OCI-LY7 (cell line): Measurements from ENCODE around the gene LEUTX. TPM values are rescaled to one million over a fixed set of nuclear protein-coding genes. Genes with fewer than 3 reads are reported as not detected.

Source experiments
- BruUV-seq: library from RNA; stranded (reverse); fragments of 400-500 nt; replicated peaks from 2 replicates; lab custom pipeline; 2021; lab: Mats Ljungman, UMichigan
- CTCF ChIA-PET: fragments of 300-600 bp; sonication (Branson Sonifier 250); formaldehyde crosslinking; loops from one replicate; lab custom pipeline; 2022; ENCODE audit warnings: antibody characterized with exemption; ENCODE audit not compliant: unreplicated experiment; lab: Charles Lee
- POLR2A ChIA-PET: fragments of 300-600 bp; sonication (Branson Sonifier 250); formaldehyde crosslinking; loops from one replicate; lab custom pipeline; 2022; ENCODE audit warnings: antibody characterized with exemption; lab: Charles Lee
- DNase-seq: peaks from one replicate; pipeline ENCODE4 v3.0.0-alpha.2; 2015; ENCODE audit warnings: low spot score
- H2AFZ ChIP-seq: fragments of 200-600 bp; sonication (generic), shearing (Covaris generic); 2 replicates; pipeline ENCODE4 v1.6.1; 2014; ENCODE audit warnings: mild to moderate bottlenecking, antibody characterized with exemption, low read length, moderate library complexity
- H3K27ac ChIP-seq: fragments of 200-600 bp; sonication (generic); 2 replicates; pipeline ENCODE4 v1.5.1; 2014; ENCODE audit warnings: mixed run types, low read depth, mild to moderate bottlenecking, moderate library complexity, low read length, inconsistent platforms; ENCODE audit not compliant: poor library complexity, severe bottlenecking
- H3K36me3 ChIP-seq: fragments of 200-600 bp; sonication (generic); 2 replicates; pipeline ENCODE4 v1.6.1; 2014; ENCODE audit warnings: mild to moderate bottlenecking, antibody characterized with exemption, low read length, moderate library complexity, mixed read lengths; ENCODE audit not compliant: insufficient read depth
- H3K4me1 ChIP-seq: fragments of 200-600 bp; sonication (generic); 2 replicates; pipeline ENCODE4 v1.5.1; 2014; ENCODE audit warnings: mild to moderate bottlenecking, low read length; ENCODE audit not compliant: insufficient read depth, poor library complexity, severe bottlenecking
- H3K4me2 ChIP-seq: fragments of 200-600 bp; sonication (generic); 2 replicates; pipeline ENCODE4 v1.6.1; 2014; ENCODE audit warnings: mild to moderate bottlenecking, low read length
- H3K4me3 ChIP-seq: fragments of 200-600 bp; sonication (generic); 2 replicates; pipeline ENCODE4 v1.5.1; 2014; ENCODE audit warnings: mild to moderate bottlenecking, low read depth, low read length; ENCODE audit not compliant: poor library complexity, severe bottlenecking
- H3K79me2 ChIP-seq: fragments of 200-600 bp; sonication (generic); 2 replicates; pipeline ENCODE4 v1.6.1; 2016; ENCODE audit warnings: low read depth, mild to moderate bottlenecking, low read length, moderate library complexity, mixed read lengths; ENCODE audit not compliant: insufficient read depth
- H3K9me2 ChIP-seq: fragments of 200-600 bp; sonication (generic); 2 replicates; pipeline ENCODE4 v1.6.1; 2016; ENCODE audit warnings: mild to moderate bottlenecking, low read length, mixed read lengths; ENCODE audit not compliant: insufficient read depth
- H3K9me3 ChIP-seq: fragments of 200-600 bp; sonication (generic); 2 replicates; pipeline ENCODE4 v1.6.1; 2014; ENCODE audit warnings: mild to moderate bottlenecking, mixed run types, low read length, mixed read lengths
- H4K20me1 ChIP-seq: fragments of 200-600 bp; sonication (generic); 2 replicates; pipeline ENCODE4 v1.6.1; 2014; ENCODE audit warnings: mild to moderate bottlenecking, antibody characterized with exemption, low read length, moderate library complexity, mixed read lengths; ENCODE audit not compliant: insufficient read depth
- EZH2phosphoT487 ChIP-seq: fragments of 200-600 bp; sonication (generic); IDR thresholded peaks from 2 replicates; pipeline ENCODE4 v1.6.1; 2018; ENCODE audit warnings: low read depth, borderline replicate concordance, mild to moderate bottlenecking, mixed run types, antibody characterized with exemption, low read length, moderate library complexity, mixed read lengths
- intact Hi-C: fragments of 100-400 bp; cut with micrococcal nuclease; formaldehyde crosslinking; loops from one replicate; pipeline ENCODE4 v1.10.0; 2022; ENCODE audit not compliant: unreplicated experiment
- total RNA-seq, 2 experiments: library from RNA; depleted of rRNA in 1 of 2; stranded (reverse); fragments of >200 nt in 1 of 2; shearing (Covaris generic) in 1 of 2; gene quantifications; 2 replicates each; pipeline ENCODE4 v1.2.3, GENCODE V29; 2014 to 2022
- TF ChIP-seq, protein P1 (sequence below): fragments of 200-600 bp; sonication (generic); conservative IDR thresholded peaks from 2 replicates; pipeline ENCODE4 v1.5.1; 2014; ENCODE audit warnings: mild to moderate bottlenecking, antibody characterized with exemption, low read length, moderate library complexity, mixed read lengths

LEUTX gene
- total RNA-seq, 2 experiments from 2014 or later, result not detected

DNA sequence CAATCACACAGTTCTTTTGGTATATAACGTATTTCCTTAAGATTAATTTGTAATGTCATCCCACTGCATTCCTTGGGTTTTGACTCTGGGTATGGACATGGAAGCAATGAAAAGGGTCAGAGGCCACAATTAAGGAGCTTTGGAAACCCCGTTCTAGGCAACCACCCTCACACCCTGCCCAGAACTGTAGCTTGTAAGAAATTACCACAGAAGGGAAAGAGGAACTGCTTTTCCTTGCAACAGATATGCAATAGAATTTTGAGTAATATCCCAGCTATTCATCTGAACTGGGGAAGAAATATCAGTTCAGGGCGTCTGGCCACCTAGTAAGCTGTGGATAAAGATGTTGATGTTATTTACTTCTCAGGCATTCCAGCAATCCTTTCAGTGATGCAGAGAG lies 39.8 kb upstream of the LEUTX start:
- Histone ChIP-seq H3K79me2 (no peaks in the 10 kb centered on the region), H3K4me2 (no peak overlapping the region), H3K9me2 (no peaks in the 10 kb centered on the region), H3K4me3 (no peak overlapping the region), H3K4me1 (no peaks in the 10 kb centered on the region), H3K36me3 (no peaks in the 10 kb centered on the region), H3K9me3 (no peaks in the 10 kb centered on the region), H4K20me1 (no peaks in the 10 kb centered on the region), H3K27ac (no peak overlapping the region), H2AFZ (no peak overlapping the region)
- CTCF ChIA-PET, result no interaction called here
- POLR2A ChIA-PET, result no interaction called here
- DNase-seq, result no peak
- TF ChIP-seq, protein P1, sequence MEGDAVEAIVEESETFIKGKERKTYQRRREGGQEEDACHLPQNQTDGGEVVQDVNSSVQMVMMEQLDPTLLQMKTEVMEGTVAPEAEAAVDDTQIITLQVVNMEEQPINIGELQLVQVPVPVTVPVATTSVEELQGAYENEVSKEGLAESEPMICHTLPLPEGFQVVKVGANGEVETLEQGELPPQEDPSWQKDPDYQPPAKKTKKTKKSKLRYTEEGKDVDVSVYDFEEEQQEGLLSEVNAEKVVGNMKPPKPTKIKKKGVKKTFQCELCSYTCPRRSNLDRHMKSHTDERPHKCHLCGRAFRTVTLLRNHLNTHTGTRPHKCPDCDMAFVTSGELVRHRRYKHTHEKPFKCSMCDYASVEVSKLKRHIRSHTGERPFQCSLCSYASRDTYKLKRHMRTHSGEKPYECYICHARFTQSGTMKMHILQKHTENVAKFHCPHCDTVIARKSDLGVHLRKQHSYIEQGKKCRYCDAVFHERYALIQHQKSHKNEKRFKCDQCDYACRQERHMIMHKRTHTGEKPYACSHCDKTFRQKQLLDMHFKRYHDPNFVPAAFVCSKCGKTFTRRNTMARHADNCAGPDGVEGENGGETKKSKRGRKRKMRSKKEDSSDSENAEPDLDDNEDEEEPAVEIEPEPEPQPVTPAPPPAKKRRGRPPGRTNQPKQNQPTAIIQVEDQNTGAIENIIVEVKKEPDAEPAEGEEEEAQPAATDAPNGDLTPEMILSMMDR, result no peak
- TF ChIP-seq EZH2phosphoT487, result no peak
- intact Hi-C loops, result no loop called here
- no TSS peak for BruUV-seq

DNA sequence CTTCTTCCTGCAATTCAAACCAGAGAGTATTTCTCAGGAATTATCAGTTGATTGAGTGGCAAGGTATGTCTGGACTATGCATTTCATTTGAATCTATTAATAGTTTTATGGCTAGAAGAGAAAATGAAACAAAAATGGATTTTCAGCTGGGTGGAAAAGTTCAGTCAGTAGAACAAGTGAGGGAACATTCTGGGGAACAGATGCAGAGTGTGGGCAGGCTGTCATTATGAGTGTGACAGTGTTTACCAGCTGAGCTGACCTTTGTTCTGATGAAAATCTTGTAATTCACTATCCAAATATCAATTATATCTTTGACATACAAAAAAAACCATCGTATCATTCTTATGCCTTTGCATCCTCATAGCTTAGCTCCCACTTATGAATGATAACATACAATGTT lies 38.3 kb upstream of the LEUTX start:
- H3K27ac ChIP-seq, result no peak overlapping the region
- ChIA-PET POLR2A (no interaction called here), CTCF (no interaction called here)
- H3K4me3 ChIP-seq, result no peak overlapping the region
- DNase-seq, result no peak
- no peaks in the 10 kb centered on the region for H3K4me1 ChIP-seq
- H3K9me3 ChIP-seq, result no peaks in the 10 kb centered on the region
- H4K20me1 ChIP-seq, result no peaks in the 10 kb centered on the region
- intact Hi-C loops, result no loop called here
- H3K36me3 ChIP-seq, result no peaks in the 10 kb centered on the region
- no peak overlapping the region for H3K4me2 ChIP-seq
- H3K79me2 ChIP-seq, result no peaks in the 10 kb centered on the region
- no peaks in the 10 kb centered on the region for H3K9me2 ChIP-seq
- TF ChIP-seq, protein P1, result no peak
- no peak for TF ChIP-seq EZH2phosphoT487
- no peak overlapping the region for H2AFZ ChIP-seq
- BruUV-seq, result no TSS peak

DNA sequence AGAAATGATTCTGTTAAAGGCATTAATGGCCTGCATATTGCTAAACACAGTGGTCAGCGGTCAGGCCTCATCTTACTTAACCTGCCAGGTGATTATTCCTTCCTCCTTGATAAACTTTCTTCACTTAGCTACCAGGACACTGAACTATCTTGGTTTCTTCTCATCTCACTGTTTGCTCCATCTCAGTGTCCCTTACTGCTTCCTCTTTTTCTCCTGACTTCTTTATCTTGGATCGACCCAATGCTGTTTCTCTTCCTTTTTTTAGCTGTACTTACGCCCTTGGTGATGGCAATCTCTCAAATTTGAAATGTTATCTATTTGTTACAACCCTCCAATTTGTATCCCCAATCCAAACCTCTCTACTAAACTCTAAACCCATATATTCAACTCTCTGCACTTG lies 33.0 kb upstream of the LEUTX start:
- CTCF ChIA-PET, result no interaction called here
- no peaks in the 10 kb centered on the region for H4K20me1 ChIP-seq
- POLR2A ChIA-PET, result no interaction called here
- H3K4me2 ChIP-seq, result no peak overlapping the region
- no peaks in the 10 kb centered on the region for H3K79me2 ChIP-seq
- no peaks in the 10 kb centered on the region for H3K9me3 ChIP-seq
- TF ChIP-seq, protein P1, result no peak
- no peak for TF ChIP-seq EZH2phosphoT487
- no peak overlapping the region for H3K4me3 ChIP-seq
- H3K9me2 ChIP-seq, result no peaks in the 10 kb centered on the region
- no TSS peak for BruUV-seq
- H3K4me1 ChIP-seq, result no peaks in the 10 kb centered on the region
- H3K36me3 ChIP-seq, result no peaks in the 10 kb centered on the region
- no peak for DNase-seq
- H3K27ac ChIP-seq, result no peak overlapping the region
- no peak overlapping the region for H2AFZ ChIP-seq
- intact Hi-C loops, result no loop called here
